ENCODE data around the gene CDK18. TPM values are rescaled to one million over a fixed set of nuclear protein-coding genes. Genes with fewer than 3 reads are reported as not detected.

The CDK18 gene
- polyA plus RNA-seq, 1 donor from 2014 or later, result not detected

- no peak overlapping the region for H3K9ac ChIP-seq (ENCODE audit: low read length)
- H3K9me3 ChIP-seq (ENCODE audit: low read length), result no peaks in the 10 kb centered on the region
- no peaks in the 10 kb centered on the region for H3K27me3 ChIP-seq (ENCODE audit: insufficient read depth, low read depth, low read length)
- no peaks in the 10 kb centered on the region for H3K36me3 ChIP-seq (ENCODE audit: insufficient read depth, low read length)
- no peaks in the 10 kb centered on the region for H4K20me1 ChIP-seq (ENCODE audit: insufficient read depth)
- no peak overlapping the region for H3K4me3 ChIP-seq (ENCODE audit: low read length)
- no peaks in the 10 kb centered on the region for H3F3A ChIP-seq (ENCODE audit: insufficient read depth, low read length, poor library complexity, severe bottlenecking)
- H3K79me2 ChIP-seq (replicated peaks; ENCODE audit: insufficient read depth, low read length), result no peaks in the 10 kb centered on the region
- no peaks in the 10 kb centered on the region for H3K9me2 ChIP-seq (ENCODE audit: insufficient read depth, low read length)
- H3K4me2 ChIP-seq (ENCODE audit: low read length), result no peak overlapping the region
- H2AFZ ChIP-seq (ENCODE audit: low read depth, low read length), result no peak overlapping the region
- H3K27ac ChIP-seq (ENCODE audit: low read length), result no peak overlapping the region
- no peak for TF ChIP-seq CTCF (IDR thresholded peaks at IDR 0.05; ENCODE audit: poor library complexity, severe bottlenecking)
- TF ChIP-seq TAF1 (IDR thresholded peaks at IDR 0.05; ENCODE audit: low read depth), result no peak
- TF ChIP-seq REST (IDR thresholded peaks at IDR 0.05; ENCODE audit: borderline replicate concordance), result no peak
- no peak for TF ChIP-seq EP300 (conservative IDR thresholded peaks at IDR 0.05; ENCODE audit: poor library complexity, severe bottlenecking)
- TF ChIP-seq RAD21 (conservative IDR thresholded peaks at IDR 0.05), result no peak
- TF ChIP-seq POLR2AphosphoS5 (IDR thresholded peaks at IDR 0.05), result no peak
- no peak for TF ChIP-seq SMC3 (conservative IDR thresholded peaks at IDR 0.05; ENCODE audit: poor library complexity)
- no peak for TF ChIP-seq EZH2 (IDR thresholded peaks at IDR 0.05; ENCODE audit: borderline replicate concordance, insufficient read depth, low read length, poor library complexity, severe bottlenecking)
- TF ChIP-seq MXI1 (conservative IDR thresholded peaks at IDR 0.05; ENCODE audit: poor library complexity, severe bottlenecking), result no peak
Measured at GRCh38 chr1:205515781-205516253, 11.3 kb downstream of the CDK18 start.

- TF ChIP-seq POLR2AphosphoS5 (IDR thresholded peaks at IDR 0.05) (no peak), RAD21 (conservative IDR thresholded peaks at IDR 0.05) (no peak), EZH2 (IDR thresholded peaks at IDR 0.05; ENCODE audit: borderline replicate concordance, insufficient read depth, low read length, poor library complexity, severe bottlenecking) (no peak), CTCF (IDR thresholded peaks at IDR 0.05; ENCODE audit: poor library complexity, severe bottlenecking) (no peak), EP300 (conservative IDR thresholded peaks at IDR 0.05; ENCODE audit: poor library complexity, severe bottlenecking) (no peak), REST (IDR thresholded peaks at IDR 0.05; ENCODE audit: borderline replicate concordance) (no peak), SMC3 (conservative IDR thresholded peaks at IDR 0.05; ENCODE audit: poor library complexity) (no peak), MXI1 (conservative IDR thresholded peaks at IDR 0.05; ENCODE audit: poor library complexity, severe bottlenecking) (no peak), TAF1 (IDR thresholded peaks at IDR 0.05; ENCODE audit: low read depth) (no peak)
- Histone ChIP-seq H3K9ac (ENCODE audit: low read length) (no peak overlapping the region), H2AFZ (ENCODE audit: low read depth, low read length) (no peak overlapping the region), H3K9me3 (ENCODE audit: low read length) (no peaks in the 10 kb centered on the region), H3F3A (ENCODE audit: insufficient read depth, low read length, poor library complexity, severe bottlenecking) (no peaks in the 10 kb centered on the region), H3K4me3 (ENCODE audit: low read length) (no peak overlapping the region), H4K20me1 (ENCODE audit: insufficient read depth) (no peaks in the 10 kb centered on the region), H3K36me3 (ENCODE audit: insufficient read depth, low read length) (no peaks in the 10 kb centered on the region), H3K79me2 (replicated peaks; ENCODE audit: insufficient read depth, low read length) (no peaks in the 10 kb centered on the region), H3K27ac (ENCODE audit: low read length) (no peak overlapping the region), H3K4me2 (ENCODE audit: low read length) (no peak overlapping the region), H3K27me3 (ENCODE audit: insufficient read depth, low read depth, low read length) (no peaks in the 10 kb centered on the region), H3K9me2 (ENCODE audit: insufficient read depth, low read length) (no peaks in the 10 kb centered on the region)
Measured at GRCh38 chr1:205516362-205516761, 11.9 kb downstream of the CDK18 start.

Data from neural cell (in vitro differentiated cells).